Measurements from ENCODE around the gene CXCL16.
"Not testable (repeated sequence)": the region's sequence is repeated elsewhere in the genome, so short reads cannot be mapped to it uniquely, and the experiment has no call there.

CXCL16 gene

GRCh38 chr17:4690745-4691144 lies 49.0 kb downstream of the CXCL16 start:
- no peak for DNase-seq

GRCh38 chr17:4689872-4690271 lies 49.9 kb downstream of the CXCL16 start:
- DNase-seq: not testable (repeated sequence)

- DNase-seq: not testable (repeated sequence)
These were observed 56.0 kb downstream of the CXCL16 start for GRCh38 chr17:4683739-4684138.
